Fibroblast of pulmonary artery (primary cell): ENCODE data around the gene FMNL3.
"Not testable (repeated sequence)": the region's sequence is repeated elsewhere in the genome, so short reads cannot be mapped to it uniquely, and the experiment has no call there.

Experiments used
- DNase-seq: peaks from one replicate; pipeline ENCODE4 v3.0.0-alpha.2; 2010; ENCODE audit warnings: low read depth
- H3K4me3 ChIP-seq: replicated peaks from 2 replicates; pipeline ENCODE4 v1.5.1; 2011; ENCODE audit warnings: low read depth, mild to moderate bottlenecking, control low read depth, low read length, moderate library complexity
- TF ChIP-seq, protein P1 (sequence below): IDR thresholded peaks from 2 replicates; pipeline ENCODE4 v1.5.1; 2011; ENCODE audit warnings: mild to moderate bottlenecking, control low read depth, low read length, inconsistent platforms; ENCODE audit errors: missing control alignments

The FMNL3 gene

DNA sequence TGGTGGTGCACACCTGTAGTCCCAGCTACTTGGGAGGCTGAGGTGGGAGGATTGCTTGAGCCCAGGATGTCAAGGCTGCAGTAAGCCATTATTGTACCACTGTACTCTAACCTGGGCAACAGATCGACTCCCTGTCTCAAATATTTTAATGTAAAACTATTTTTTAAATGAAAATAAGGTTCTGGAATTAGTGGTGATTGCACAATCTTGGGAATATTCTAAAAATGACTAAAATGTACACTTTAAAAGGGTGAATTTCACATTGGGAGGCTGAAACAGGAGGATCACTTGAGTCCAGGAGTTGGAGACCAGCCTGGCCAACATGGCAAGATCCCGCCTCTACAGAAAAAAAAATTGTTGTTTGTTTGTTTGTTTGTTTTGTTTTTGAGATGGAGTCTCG, 21.2 kb upstream of the FMNL3 start:
- no peak overlapping the region for H3K4me3 ChIP-seq
- TF ChIP-seq, protein P1, sequence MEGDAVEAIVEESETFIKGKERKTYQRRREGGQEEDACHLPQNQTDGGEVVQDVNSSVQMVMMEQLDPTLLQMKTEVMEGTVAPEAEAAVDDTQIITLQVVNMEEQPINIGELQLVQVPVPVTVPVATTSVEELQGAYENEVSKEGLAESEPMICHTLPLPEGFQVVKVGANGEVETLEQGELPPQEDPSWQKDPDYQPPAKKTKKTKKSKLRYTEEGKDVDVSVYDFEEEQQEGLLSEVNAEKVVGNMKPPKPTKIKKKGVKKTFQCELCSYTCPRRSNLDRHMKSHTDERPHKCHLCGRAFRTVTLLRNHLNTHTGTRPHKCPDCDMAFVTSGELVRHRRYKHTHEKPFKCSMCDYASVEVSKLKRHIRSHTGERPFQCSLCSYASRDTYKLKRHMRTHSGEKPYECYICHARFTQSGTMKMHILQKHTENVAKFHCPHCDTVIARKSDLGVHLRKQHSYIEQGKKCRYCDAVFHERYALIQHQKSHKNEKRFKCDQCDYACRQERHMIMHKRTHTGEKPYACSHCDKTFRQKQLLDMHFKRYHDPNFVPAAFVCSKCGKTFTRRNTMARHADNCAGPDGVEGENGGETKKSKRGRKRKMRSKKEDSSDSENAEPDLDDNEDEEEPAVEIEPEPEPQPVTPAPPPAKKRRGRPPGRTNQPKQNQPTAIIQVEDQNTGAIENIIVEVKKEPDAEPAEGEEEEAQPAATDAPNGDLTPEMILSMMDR = no peak
- DNase-seq = no peak

DNA sequence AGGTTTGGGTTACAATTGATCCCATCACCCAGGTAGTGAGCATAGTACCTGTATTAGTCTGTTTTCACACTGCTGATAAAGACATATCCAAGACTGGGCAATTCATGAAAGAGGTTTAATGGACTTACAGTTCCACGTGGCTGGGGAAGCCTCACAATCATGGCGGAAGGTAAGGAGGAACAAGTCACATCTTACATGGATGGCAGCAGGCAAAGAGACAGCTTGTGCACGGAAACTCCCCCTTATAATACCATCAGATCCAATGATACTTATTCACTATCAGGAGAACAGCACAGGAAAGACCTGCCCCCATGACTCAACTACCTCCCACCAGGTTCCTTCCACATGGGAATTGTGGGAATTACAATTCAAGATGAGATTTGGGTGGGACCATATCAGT, 14.2 kb upstream of the FMNL3 start:
- not testable (repeated sequence) for DNase-seq

DNA sequence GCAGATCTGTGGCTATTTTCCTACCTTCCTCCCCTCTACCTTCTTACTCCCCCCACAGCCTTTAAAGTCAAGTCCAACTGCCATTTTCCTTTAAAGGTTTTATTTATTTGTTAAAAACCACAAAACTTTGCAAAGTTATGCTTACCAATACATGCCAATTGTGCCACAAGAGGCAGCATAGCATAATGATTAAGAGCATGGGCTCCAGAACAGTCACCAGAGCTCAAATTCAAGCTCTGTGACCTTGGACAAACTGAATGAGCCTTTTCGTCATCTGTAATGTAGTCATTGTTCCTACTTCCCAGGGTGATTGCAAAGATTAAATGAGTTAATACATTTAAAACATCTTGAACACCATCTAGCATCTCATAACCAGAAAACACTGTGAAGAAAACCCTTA, 13.0 kb upstream of the FMNL3 start:
- peak; percentile 23 for DNase-seq
- H3K4me3 ChIP-seq = no peak overlapping the region
- TF ChIP-seq, protein P1 = peak; percentile 24

More for the DNA sequence above, 14.2 kb upstream of the FMNL3 start:
- not testable (repeated sequence) for H3K4me3 ChIP-seq

DNA sequence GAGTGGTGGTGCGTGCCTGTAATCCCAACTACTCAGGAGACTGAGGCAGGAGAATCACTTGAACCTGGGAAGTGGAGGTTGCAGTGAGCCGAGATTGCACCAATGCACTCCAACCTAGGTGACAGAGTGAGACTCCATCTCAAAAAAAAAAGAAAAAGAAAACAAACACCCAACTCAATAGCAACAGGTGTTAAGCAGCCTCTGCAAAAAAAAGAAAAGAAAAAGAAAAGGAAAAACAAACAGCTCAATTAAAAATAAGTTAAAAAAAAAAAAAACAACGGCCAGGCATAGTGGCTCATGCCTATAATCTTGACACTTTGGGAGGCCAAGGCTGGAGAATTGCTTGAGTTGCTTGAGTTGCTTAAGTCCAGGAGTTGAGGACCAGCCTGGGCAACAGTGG, 10.6 kb upstream of the FMNL3 start:
- H3K4me3 ChIP-seq, DNase-seq: not testable (repeated sequence)

DNA sequence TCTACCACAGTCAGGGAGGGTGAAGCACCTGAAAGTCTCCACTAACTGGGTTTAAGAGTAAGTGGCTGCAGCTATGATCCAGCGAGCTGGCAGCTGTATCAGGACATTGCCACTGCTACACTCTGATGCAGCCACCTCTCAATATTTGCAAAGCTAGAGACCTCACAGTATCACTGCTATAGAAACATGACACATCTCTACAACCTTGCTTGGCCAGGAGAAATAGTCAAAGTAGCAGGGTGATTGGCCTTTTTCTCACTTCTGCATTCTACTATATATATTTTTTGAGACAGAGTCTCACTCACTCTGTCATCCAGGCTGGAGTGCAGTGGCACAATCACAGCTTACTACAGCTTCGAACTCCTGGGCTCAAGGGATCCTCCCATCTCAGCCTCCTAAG, 9.3 kb upstream of the FMNL3 start:
- no peak overlapping the region for H3K4me3 ChIP-seq
- no peak for DNase-seq
- TF ChIP-seq, protein P1 = no peak

DNA sequence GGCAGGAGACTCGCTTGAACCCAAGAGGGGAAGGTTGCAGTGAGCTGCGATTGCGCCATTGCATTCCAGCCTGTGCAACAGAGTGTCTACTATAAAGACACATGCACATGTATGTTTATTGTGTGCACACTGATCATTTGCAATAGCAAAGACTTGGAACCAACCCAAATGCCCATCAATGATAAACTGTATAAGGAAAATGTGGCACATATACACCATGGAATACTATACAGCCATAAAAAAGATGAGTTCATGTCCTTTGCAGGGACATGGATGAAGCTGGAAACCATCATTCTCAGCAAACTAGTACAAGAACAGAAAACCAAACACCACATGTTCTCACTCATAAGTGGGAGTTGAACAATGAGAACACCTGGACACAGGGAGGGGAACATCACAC, 6.7 kb upstream of the FMNL3 start:
- not testable (repeated sequence) for DNase-seq, H3K4me3 ChIP-seq

DNA sequence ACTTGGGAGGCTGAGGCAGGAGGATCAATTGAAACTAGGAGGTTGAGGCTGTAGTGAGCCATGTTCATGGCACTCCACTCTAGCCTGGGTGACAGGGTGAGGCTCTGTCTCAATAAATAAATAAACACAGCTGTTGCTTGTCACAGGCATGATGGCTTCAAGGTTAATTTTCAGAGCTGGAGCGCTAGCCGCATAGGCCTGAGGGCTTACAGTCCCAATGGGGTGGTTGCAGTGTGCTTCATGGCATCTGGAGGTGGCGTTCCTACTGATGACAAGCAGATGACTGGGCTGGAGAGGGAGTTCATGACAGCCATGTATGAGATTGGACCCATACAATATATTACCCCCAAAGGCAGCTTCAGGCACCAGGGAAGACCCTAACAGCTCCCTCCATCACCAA, 1.6 kb upstream of the FMNL3 start:
- no peak for DNase-seq
- H3K4me3 ChIP-seq = no peak overlapping the region
- TF ChIP-seq, protein P1 = no peak

DNA sequence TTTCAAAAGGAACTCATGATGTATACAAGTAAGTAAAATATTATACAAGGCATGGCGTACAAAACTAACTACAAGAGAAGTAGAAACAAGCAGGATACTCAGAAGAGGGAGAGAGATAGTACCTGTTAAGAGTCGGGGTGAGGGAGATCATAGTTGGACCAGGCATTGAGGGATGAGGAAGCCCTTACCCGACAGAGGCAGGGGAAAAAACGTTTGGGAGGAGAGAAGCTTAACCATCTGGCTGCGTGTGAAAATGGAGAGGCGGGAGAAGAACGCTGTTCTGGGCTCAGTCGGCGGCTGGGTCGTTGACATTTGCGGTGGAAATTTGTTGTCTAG, 575 bp upstream of the FMNL3 start:
- no peak for DNase-seq
- H3K4me3 ChIP-seq = no peak overlapping the region
- TF ChIP-seq, protein P1 = no peak
